Kidney (tissue), 14 donors: Measurements from ENCODE around the gene BBS2. TPM values are rescaled to one million over a fixed set of nuclear protein-coding genes. Genes with fewer than 3 reads are reported as not detected.

Source experiments
- DNase-seq, 5 donors: peaks; one replicate each; pipeline ENCODE4 v3.0.0-alpha.2; 2013 to 2020
- FAIRE-seq: peaks from 2 replicates; lab custom pipeline; 2012; peaks lifted over from hg19 to GRCh38; lab: Jason Lieb, UNC
- H3K27ac ChIP-seq, 2 donors: one replicate each; pipeline ENCODE4 v1.7.0; 2013; ENCODE audit warnings: low read depth in 2 of 2, low read length in 2 of 2, inconsistent platforms in 1 of 2
- H3K27me3 ChIP-seq: one replicate; pipeline ENCODE4 v1.7.1; 2013; ENCODE audit warnings: low read length, inconsistent platforms; ENCODE audit not compliant: control insufficient read depth, insufficient read depth
- H3K36me3 ChIP-seq, 3 donors: one replicate each; pipeline versions ENCODE4 v1.7.0 to v1.7.1; 2013; ENCODE audit warnings: low read length in 3 of 3, control low read depth in 1 of 3, inconsistent platforms in 1 of 3; ENCODE audit not compliant: insufficient read depth in 3 of 3, control insufficient read depth in 2 of 3
- H3K4me1 ChIP-seq, 3 donors: one replicate each; pipeline versions ENCODE4 v1.7.0 to v1.7.1; 2013; ENCODE audit warnings: low read length in 3 of 3, inconsistent platforms in 1 of 3, low read depth in 1 of 3; ENCODE audit not compliant: control insufficient read depth in 2 of 3, insufficient read depth in 2 of 3
- H3K4me3 ChIP-seq, 3 donors: one replicate each; pipeline versions ENCODE4 v1.7.0 to v1.8.1; 2013; ENCODE audit warnings: low read length in 3 of 3, control low read depth in 1 of 3, inconsistent platforms in 1 of 3
- H3K9ac ChIP-seq, 3 donors: one replicate each; pipeline versions ENCODE4 v1.7.0 to v1.7.1; 2013; ENCODE audit warnings: low read length in 3 of 3, control low read depth in 1 of 3, inconsistent platforms in 1 of 3
- H3K9me3 ChIP-seq, 3 donors: one replicate each; pipeline versions ENCODE4 v1.7.0 to v1.7.1; 2013; ENCODE audit warnings: low read length in 3 of 3, control low read depth in 1 of 3, inconsistent platforms in 1 of 3; ENCODE audit not compliant: control insufficient read depth in 2 of 3, insufficient read depth in 1 of 3
- CTCF ChIP-seq: IDR thresholded peaks from 3 replicates; pipeline ENCODE4 v1.5.1; 2012; ENCODE audit warnings: mild to moderate bottlenecking, moderate library complexity, borderline replicate concordance; ENCODE audit not compliant: insufficient read depth; ENCODE audit errors: extremely low read depth
- intact Hi-C: fragments of 100-400 bp; cut with DNase I; formaldehyde crosslinking; loops from one replicate; pipeline ENCODE4 v1.11.1; 2022
- polyA plus RNA-seq: library from polyadenylated mRNA; stranded (reverse); fragments of 350-450 nt; fragmentation: Illumina TruSeq; extraction: RNeasy Lipid Tissue Mini Kit (QIAGEN cat#74804); gene quantifications from one replicate; pipeline ENCODE4 v1.2.3, GENCODE V29; 2014; ENCODE audit warnings: low read depth, low replicate concordance; ENCODE audit not compliant: insufficient read depth
- total RNA-seq: library from RNA; stranded (reverse); fragmentation: NEBNext Ultra II Directional; extraction: Animal tissue kit (Norgen Biotek cat#: 25700); gene quantifications from one replicate; pipeline ENCODE4 v1.2.1, GENCODE V29; 2021
- donor health status: control.
- donor health status: control.
- donor health status: control.
- donor health status: control.
- donor health status: control.
- donor health status: DM: yes; HTN: yes; CAD: no.
- donor health status: Normal renal cell carcinoma (clear cell type).

The BBS2 gene
- total and polyA plus RNA-seq, 2 donors from 2014 or later: 46.5 to 64.2 TPM

GRCh38 chr16:56463153-56463552 lies 56.7 kb downstream of the BBS2 start:
- no peaks in the 10 kb centered on the region for H3K4me1 ChIP-seq
- peaks cover 6 to 36% (median 31%) of the 10 kb centered on the region in 3 donors for H3K36me3 ChIP-seq
- H3K9ac ChIP-seq: no peak overlapping the region
- FAIRE-seq (no peak), DNase-seq (no peak)
- no peak overlapping the region for H3K4me3 ChIP-seq
- H3K27me3 ChIP-seq: no peaks in the 10 kb centered on the region
- no peak for TF ChIP-seq CTCF
- H3K27ac ChIP-seq: no peak overlapping the region
- intact Hi-C loops: no loop called here
- no peaks in the 10 kb centered on the region for H3K9me3 ChIP-seq

DNA sequence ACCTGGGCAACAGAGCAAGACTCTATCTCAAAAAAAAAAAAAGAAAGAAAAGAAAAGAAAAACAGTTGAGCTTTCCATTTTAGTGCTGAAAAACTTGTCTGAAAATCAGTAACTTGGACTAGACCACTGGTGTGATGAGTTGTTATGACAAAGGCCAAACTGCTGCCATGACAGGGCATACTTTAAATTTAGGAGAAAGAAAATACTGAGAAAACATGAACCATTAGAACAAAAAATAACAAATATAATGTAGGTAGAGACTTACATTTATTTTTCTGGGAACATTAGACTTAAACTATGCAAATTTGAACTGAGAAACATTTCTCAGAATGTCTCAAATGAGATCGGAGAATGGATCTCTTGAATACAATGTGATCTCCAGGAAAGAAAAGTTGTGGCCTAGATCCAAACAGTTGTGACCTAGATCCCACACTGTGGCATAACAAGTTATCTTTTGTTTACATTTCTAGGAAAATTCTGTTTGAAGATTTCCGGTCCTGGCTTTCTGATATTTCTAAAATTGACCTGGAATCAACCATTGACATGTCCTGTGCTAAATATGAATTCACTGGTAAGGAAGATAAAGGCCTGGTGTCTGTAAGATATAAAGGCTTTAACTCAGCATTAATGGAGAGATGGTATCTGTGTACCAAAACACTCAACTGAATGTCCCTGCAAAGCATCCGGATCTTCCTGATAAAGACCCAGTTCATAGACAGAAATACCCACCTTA lies 57.6 kb downstream of the BBS2 start:
- no peaks in the 10 kb centered on the region for H3K27me3 ChIP-seq
- no peak overlapping the region for H3K9ac ChIP-seq
- H3K4me1 ChIP-seq: no peaks in the 10 kb centered on the region
- no peak overlapping the region for H3K4me3 ChIP-seq
- no peak overlapping the region for H3K27ac ChIP-seq
- peaks cover 6 to 31% (median 26%) of the 10 kb centered on the region in 3 donors for H3K36me3 ChIP-seq
- intact Hi-C loops: no loop called here
- DNase-seq (no peak), FAIRE-seq (no peak)
- no peaks in the 10 kb centered on the region for H3K9me3 ChIP-seq
- no peak for TF ChIP-seq CTCF

GRCh38 chr16:56460101-56460500 lies 59.7 kb downstream of the BBS2 start:
- Histone ChIP-seq H3K36me3 (peaks cover 0 to 32% (median 23%) of the 10 kb centered on the region in 3 donors), H3K4me1 (no peaks in the 10 kb centered on the region), H3K9ac (no peak overlapping the region), H3K9me3 (no peaks in the 10 kb centered on the region), H3K27me3 (no peaks in the 10 kb centered on the region), H3K4me3 (no peak overlapping the region), H3K27ac (no peak overlapping the region)
- no peak for DNase-seq
- no peak for TF ChIP-seq CTCF
- no peak for FAIRE-seq
- intact Hi-C loops: no loop called here
